ENCODE results near the gene SPNS2. TPM values are rescaled to one million over a fixed set of nuclear protein-coding genes. Genes with fewer than 3 reads are reported as not detected.
A peak's percentile ranks its signal among the peaks of the same experiment; 100 is the strongest.
"Not testable (repeated sequence)": the region's sequence is repeated elsewhere in the genome, so short reads cannot be mapped to it uniquely, and the experiment has no call there.

Gene SPNS2
- total RNA-seq, 1 donor from 2014 or later: 122 TPM

GRCh38 chr17:4572131-4572530 is 73.5 kb downstream of the SPNS2 start:
- no peak for DNase-seq

DNA sequence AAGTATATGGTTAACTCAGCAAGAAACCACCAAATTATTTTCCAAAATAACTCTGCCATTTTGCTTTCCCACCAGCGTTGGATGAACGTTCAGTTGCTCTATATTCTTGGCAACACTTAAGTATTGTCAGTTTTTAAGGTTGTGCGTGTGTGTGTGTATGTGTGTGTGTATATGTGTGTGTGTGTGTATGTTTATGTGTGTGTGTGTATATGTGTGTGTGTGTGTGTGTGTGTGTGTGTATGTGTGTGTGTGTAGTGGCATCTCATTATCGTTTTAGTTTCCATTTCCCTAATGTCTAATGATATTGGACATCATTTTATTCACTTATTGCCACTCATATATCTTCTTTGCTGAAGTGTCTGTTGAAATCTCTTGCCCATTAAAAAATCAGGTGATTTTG is 74.4 kb downstream of the SPNS2 start:
- DNase-seq: no peak

DNA sequence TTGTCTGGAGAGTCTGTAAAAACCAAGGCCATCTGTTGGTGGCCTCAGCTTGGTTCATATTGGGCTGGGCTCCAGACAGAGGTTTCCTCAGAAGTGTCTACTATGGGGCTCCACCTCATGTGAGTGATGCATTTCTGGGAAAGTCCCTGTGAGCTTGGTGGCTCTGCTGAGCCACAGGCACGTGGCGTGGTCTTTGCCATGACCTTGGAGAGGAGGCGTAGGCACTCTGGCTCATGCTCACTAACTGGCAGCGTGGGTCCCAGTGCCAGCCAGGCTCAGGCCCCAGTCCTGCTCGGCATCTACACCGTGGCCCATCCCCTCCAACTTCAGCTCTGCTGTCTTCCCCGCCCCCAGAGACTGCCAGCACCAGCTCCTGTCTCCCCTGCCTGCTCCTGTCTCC is 75.0 kb downstream of the SPNS2 start:
- no peak for DNase-seq

- DNase-seq: no peak
These were observed 75.9 kb downstream of the SPNS2 start for GRCh38 chr17:4574448-4575045.

- no peak for DNase-seq
These were observed 77.5 kb downstream of the SPNS2 start for GRCh38 chr17:4576161-4576558.

DNA sequence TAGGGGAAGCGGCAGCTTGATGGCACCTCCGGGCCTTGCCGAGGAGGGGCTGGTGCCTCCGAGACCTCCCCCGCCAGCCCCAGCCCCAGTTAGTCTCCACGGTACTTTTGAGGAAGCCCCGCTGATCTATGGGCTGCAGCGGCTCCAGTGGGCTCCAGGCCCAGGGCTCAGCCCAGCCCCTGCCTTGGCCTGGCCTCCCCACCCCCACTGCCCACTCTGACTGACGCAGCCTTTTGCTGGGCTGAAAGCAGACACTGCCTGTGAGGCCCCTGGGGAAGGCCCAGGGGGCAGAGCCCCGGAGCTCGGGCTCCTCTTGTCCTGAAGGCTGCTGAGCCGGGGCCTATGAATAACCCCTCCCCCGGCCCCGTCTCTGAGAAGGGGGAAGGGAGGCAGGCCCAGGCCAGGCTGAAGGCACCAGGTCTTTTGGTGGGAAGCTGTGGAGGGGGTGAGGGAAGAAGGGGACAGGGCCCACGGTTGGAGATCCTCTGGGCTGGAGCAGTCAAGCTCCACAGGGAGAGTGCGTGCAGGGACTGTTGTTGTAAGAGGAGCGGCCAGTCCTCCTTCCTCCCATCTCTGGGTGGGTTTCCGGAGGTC is 78.1 kb downstream of the SPNS2 start:
- DNase-seq: no peak

DNA sequence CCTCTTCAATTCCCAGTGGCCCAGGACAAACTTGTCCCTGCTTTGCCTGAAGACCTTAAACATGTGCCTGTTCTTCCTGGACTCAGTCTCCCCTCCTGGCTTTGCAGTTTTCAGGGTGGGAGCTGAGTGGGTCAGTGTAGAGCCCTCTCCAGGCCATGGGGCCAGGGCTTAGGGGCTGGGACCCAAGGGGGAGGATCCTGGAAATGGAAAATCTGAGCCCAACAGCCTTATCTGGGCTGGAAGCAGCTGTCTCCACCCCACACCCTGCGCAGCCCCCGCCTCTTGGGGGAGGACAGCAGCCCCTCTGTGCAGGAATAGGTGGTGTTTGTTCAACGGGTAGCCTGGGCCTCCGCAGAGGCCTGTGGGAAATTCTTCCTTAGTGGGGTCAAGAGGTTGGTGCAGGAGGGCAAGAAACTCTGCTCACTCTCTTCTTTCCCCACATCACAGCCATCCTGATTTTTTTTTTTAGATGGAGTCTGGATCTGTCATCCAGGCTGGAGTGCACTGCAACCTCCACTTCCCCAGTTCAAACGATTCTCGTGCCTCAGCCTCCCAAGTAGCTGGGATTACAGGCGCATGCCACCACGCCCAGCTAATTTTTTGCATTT is 78.8 kb downstream of the SPNS2 start:
- DNase-seq: no peak

- DNase-seq: not testable (repeated sequence)
These were observed 79.7 kb downstream of the SPNS2 start for GRCh38 chr17:4578349-4578748.

- no peak for DNase-seq
These were observed 81.0 kb downstream of the SPNS2 start for GRCh38 chr17:4579678-4580077.

DNA sequence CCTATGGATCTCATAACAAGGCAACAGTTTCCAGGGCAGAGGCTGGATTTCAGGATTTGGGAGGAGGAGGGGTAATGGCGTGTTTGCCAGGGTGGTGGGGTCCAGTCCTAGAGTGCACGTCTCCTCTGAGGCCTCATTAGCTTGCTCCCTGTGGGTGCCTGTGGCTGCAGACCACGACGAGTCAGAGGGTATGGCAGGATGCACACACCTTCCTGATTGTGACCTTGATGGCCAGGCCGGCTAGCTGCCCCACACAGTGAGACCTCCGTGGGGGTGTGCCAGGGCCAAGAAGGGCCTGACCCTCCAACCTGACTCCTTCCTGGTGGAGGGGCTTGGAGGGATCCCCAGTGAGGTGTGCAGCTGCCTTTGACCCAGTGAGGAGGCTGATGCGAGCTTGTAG is 81.6 kb downstream of the SPNS2 start:
- no peak for DNase-seq

DNA sequence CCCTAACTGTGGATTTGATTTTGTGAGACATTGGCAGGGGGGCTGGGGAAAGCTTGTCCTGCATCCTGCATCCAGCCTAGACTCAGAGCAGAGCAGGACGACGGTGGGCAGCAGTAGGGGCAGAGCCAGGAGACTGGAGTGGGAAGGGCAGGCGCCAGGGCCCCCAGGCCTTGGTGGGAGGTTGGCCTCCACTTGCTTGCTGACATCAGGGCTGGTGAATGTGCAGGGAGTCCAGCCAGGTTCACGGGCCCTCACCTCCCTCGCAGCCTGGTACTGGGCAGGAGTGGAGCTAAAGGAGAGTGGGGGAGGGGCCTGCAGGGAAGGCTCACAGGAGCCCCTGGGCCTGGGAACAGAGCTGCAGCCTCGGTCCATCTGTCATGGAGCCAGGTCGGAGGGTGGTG is 83.4 kb downstream of the SPNS2 start:
- DNase-seq: no peak

DNA sequence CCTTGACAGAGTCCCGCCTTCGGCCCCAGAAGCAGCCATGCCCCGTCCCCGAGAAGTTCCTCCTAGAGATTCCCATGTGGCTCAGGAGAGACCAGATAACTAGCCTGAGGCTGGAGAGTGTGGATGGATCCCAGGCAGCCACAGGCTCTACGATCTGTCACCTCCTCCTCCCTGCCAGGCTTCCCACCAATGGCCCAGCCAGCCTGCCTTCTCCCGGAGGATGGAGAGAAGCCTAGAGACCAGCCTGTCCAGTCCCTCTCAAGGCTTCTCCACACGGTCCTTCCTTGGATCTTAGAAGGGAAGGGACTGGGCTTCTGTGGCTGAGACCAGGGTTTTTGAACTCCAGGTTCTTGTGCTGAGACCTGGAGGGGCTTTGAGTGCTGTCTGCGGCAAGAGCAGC is 84.0 kb downstream of the SPNS2 start:
- DNase-seq: no peak

- no peak for DNase-seq
These were observed 84.5 kb downstream of the SPNS2 start for GRCh38 chr17:4583206-4583605.

GRCh38 chr17:4583782-4584100 is 85.1 kb downstream of the SPNS2 start:
- peak; percentile 46 for DNase-seq

DNA sequence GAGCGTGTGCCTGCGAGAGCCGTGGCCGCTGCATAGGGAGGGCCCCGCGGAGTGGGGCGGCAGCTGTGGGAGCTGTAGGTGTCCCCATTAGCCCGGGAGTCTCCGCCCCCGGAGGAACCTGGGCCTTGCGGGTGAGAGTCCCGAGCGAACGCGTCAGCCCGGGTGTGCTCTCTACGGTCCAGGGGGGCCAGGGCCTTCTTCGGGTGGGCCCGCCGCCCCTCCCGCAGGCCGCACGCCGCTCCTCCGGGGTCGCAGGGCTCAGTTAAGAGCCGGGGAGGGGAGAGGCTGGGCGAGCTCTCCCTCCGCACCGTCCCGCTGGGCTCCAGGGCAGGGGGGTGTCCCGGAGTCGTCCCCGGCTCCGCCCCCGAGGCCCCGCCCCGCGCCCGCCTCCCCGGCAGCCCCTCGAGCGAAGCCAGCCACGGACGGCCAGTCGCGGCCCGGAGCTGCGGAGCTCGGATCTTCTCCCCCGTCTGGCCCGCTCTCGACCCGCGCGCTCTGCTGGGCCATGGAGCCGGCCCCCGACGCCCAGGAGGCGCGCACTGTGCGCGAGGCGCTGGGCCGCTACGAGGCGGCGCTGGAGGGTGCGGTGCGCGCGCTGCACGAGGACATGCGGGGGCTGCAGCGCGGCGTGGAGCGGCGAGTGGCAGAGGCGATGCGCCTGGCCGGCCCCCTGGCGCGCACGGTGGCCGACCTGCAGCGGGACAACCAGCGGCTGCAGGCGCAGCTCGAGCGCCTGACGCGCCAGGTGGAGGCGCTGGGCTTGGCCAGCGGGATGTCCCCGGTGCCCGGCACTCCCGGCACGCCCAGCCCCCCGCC is 85.6 kb downstream of the SPNS2 start, which contains the start of gene SMTNL2:
Gene SMTNL2, plus strand, starts transcription at position 429 of the 816 bp plus-strand sequence. Its CDS starts 77 bp downstream, at position 506.
- no peak for DNase-seq

- DNase-seq: no peak
These were observed 86.4 kb downstream of the SPNS2 start for GRCh38 chr17:4584917-4585637.

- DNase-seq: no peak
These were observed 86.9 kb downstream of the SPNS2 start for GRCh38 chr17:4585638-4585994.

GRCh38 chr17:4586043-4586442 is 87.4 kb downstream of the SPNS2 start:
- no peak for DNase-seq

- DNase-seq: no peak
These were observed 88.5 kb downstream of the SPNS2 start for GRCh38 chr17:4587195-4587594.

GRCh38 chr17:4587803-4588202 is 89.1 kb downstream of the SPNS2 start:
- no peak for DNase-seq

- no peak for DNase-seq
These were observed 89.7 kb downstream of the SPNS2 start for GRCh38 chr17:4588391-4588790.

All from dermis blood vessel endothelial cell (primary cell).